ENCODE data around the gene GALNT9.

DNA sequence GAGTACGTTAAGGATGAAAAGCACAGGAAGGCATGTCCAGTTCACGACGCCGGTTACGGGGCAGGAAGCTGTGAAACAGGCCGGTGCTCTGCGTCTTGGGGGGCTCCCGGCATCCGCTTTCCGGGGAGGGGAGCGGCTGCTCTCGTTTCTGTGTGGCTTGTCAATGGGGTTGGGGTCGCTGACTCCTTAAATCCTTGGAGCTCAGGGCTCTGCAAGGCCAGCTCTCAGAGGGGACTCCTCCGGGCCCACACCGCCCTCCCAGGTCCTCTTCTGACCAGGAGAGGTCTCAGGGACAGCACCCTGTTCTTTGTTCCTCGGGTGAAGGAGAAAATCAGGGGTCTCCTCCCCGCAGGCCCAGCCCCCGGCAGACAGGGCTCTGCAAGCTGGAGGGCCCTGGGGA is 78.1 kb downstream of the GALNT9 start:
- TF ChIP-seq EZH2 (IDR thresholded peaks at IDR 0.05; ENCODE audit: insufficient read depth, poor library complexity, severe bottlenecking) (no peak), EZH2phosphoT487 (IDR thresholded peaks at IDR 0.05; ENCODE audit: insufficient read depth, low read depth) (no peak)
